NB4 (cell line): ENCODE measurements around the gene LVRN.

ENCODE experiments used
- POLR2A ChIP-seq: IDR thresholded peaks from 2 replicates; pipeline ENCODE4 v1.6.1; 2011; ENCODE audit warnings: mild to moderate bottlenecking; ENCODE audit not compliant: insufficient read length; ENCODE audit errors: extremely low read depth
- TF ChIP-seq, protein P1 (sequence below): IDR thresholded peaks from one replicate; pipeline ENCODE4 v1.5.1; 2012; ENCODE audit warnings: low read depth, low read length
- TF ChIP-seq, protein P2 (sequence below): IDR thresholded peaks from 2 replicates; pipeline ENCODE4 v1.6.1; 2011; ENCODE audit warnings: low read depth, low read length

DNA sequence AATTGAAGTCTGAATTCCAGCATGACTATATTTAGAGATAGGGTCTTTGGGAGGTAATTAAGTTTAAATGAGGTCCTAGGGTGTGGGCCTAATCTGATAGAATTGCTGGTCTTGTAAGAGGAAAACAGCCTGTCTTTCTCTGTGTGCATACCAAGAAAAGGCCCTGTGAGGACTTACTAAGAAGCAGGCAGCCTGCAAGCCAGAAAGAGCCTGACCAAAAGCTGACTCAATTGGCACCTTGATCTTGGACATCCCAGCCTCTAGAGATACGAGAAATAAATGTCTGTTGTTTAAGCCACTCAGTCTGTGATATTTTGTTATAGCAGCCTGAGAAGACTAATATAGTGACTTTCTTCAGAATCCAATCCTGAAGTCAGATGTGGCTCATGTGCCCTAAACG is 84.5 kb downstream of the LVRN start:
- TF ChIP-seq, protein P1, sequence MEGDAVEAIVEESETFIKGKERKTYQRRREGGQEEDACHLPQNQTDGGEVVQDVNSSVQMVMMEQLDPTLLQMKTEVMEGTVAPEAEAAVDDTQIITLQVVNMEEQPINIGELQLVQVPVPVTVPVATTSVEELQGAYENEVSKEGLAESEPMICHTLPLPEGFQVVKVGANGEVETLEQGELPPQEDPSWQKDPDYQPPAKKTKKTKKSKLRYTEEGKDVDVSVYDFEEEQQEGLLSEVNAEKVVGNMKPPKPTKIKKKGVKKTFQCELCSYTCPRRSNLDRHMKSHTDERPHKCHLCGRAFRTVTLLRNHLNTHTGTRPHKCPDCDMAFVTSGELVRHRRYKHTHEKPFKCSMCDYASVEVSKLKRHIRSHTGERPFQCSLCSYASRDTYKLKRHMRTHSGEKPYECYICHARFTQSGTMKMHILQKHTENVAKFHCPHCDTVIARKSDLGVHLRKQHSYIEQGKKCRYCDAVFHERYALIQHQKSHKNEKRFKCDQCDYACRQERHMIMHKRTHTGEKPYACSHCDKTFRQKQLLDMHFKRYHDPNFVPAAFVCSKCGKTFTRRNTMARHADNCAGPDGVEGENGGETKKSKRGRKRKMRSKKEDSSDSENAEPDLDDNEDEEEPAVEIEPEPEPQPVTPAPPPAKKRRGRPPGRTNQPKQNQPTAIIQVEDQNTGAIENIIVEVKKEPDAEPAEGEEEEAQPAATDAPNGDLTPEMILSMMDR: no peak
- no peak for TF ChIP-seq POLR2A
- TF ChIP-seq, protein P2, sequence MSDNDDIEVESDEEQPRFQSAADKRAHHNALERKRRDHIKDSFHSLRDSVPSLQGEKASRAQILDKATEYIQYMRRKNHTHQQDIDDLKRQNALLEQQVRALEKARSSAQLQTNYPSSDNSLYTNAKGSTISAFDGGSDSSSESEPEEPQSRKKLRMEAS: no peak
